AG04450 (cell line): ENCODE measurements around the gene ICAM2. TPM values are rescaled to one million over a fixed set of nuclear protein-coding genes. Genes with fewer than 3 reads are reported as not detected.
"Not testable (repeated sequence)": the region's sequence is repeated elsewhere in the genome, so short reads cannot be mapped to it uniquely, and the experiment has no call there.

ENCODE experiments used
- CTCF ChIA-PET: fragments of 300-600, 350-600 bp; formaldehyde crosslinking; extraction: SDS; loops from one replicate; lab custom pipeline; 2022; ENCODE audit warnings: antibody characterized with exemption, inconsistent platforms; lab: Charles Lee
- POLR2A ChIA-PET: fragments of 350-600 bp; formaldehyde crosslinking; extraction: SDS; loops from one replicate; lab custom pipeline; 2021; ENCODE audit warnings: antibody characterized with exemption, inconsistent platforms; lab: Yijun Ruan, JAX
- DNase-seq: peaks from one replicate; pipeline ENCODE4 v3.0.0-alpha.2; 2011; ENCODE audit warnings: low read depth, low spot score
- H3K27ac ChIP-seq: one replicate; pipeline ENCODE4 v1.5.1; 2012; ENCODE audit warnings: low read depth, low read length, control low read depth
- H3K27me3 ChIP-seq: one replicate; pipeline ENCODE4 v1.6.0; 2012; ENCODE audit warnings: low read length; ENCODE audit not compliant: control insufficient read depth, insufficient read depth
- H3K4me3 ChIP-seq: 2 replicates; pipeline ENCODE4 v1.5.1; 2011; ENCODE audit warnings: mild to moderate bottlenecking, low read depth, low read length, control low read depth
- H3K9me3 ChIP-seq: 2 replicates; pipeline ENCODE4 v1.5.1; 2012; ENCODE audit warnings: low read length; ENCODE audit not compliant: control insufficient read depth, insufficient read depth
- polyA plus RNA-seq: library from polyadenylated mRNA; depleted of rRNA; stranded (reverse); fragments of >200 nt; gene quantifications from 2 replicates; pipeline ENCODE4 v1.2.3, GENCODE V29; 2011
- TF ChIP-seq, protein P1 (sequence below): IDR thresholded peaks from 2 replicates; pipeline ENCODE4 v1.5.1; 2011; ENCODE audit warnings: low read depth, low read length, control low read depth, inconsistent platforms

ICAM2 gene
- polyA plus RNA-seq, 1 experiment: 0.16 TPM

DNA sequence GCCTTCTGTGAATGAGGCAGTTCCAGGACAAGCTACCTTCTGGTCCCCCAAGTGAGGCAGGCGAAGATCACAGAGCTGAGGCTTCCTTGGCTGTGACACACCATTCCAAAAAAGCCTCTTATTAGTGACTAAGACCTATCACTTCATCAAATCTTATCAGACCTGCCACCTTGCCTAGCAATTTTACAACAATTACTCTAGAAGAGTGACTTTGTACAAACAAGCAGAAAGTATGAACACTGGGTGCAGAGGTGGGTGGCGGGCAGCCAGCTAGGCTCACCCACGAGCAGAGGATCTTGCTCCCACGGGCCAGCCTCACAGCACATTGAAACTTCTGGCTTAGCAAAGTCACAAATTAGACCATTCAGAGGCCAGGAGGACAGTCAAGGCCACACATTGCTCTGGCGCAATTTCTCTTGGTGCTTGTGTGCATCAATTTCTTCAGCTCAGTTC is 2.2 kb upstream of the ICAM2 start:
- TF ChIP-seq, protein P1, sequence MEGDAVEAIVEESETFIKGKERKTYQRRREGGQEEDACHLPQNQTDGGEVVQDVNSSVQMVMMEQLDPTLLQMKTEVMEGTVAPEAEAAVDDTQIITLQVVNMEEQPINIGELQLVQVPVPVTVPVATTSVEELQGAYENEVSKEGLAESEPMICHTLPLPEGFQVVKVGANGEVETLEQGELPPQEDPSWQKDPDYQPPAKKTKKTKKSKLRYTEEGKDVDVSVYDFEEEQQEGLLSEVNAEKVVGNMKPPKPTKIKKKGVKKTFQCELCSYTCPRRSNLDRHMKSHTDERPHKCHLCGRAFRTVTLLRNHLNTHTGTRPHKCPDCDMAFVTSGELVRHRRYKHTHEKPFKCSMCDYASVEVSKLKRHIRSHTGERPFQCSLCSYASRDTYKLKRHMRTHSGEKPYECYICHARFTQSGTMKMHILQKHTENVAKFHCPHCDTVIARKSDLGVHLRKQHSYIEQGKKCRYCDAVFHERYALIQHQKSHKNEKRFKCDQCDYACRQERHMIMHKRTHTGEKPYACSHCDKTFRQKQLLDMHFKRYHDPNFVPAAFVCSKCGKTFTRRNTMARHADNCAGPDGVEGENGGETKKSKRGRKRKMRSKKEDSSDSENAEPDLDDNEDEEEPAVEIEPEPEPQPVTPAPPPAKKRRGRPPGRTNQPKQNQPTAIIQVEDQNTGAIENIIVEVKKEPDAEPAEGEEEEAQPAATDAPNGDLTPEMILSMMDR: no peak
- Histone ChIP-seq H3K27me3 (peaks cover 2% of the 10 kb centered on the region), H3K27ac (no peak overlapping the region), H3K4me3 (no peak overlapping the region), H3K9me3 (no peaks in the 10 kb centered on the region; the same call in 1 of the 2 replicates)
- POLR2A ChIA-PET: no interaction called here
- no peak for DNase-seq
- CTCF ChIA-PET: interaction anchor here (0.8 to 1.3 kb wide), 3 partner anchors 76 to 260 kb away, joined by 3 to 4 read pairs (median 3); no protein-coding TSS in a partner anchor

DNA sequence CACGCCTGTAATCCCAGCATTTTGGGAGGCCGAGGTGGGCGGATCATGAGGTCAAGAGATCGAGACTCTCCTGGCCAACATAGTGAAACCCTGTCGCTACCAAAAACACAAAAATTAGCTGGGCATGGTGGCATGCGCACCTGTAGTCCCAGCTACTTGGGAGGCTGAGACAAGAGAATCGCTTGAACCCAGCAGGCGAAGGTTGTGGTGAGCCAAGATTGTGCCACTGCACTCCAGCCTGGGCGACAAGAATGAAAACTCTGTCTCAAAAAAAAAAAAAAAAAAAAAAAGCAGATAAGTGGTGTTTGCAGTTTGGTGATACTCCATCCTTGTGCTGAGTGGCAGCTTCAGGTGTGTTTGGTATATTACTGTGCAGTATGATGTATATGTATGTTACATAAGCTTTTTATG is 877 bp downstream of the ICAM2 start:
- CTCF ChIA-PET: interaction anchor here (0.7 to 2.5 kb wide), 4 partner anchors 10 to 100 kb away, joined by 7 to 21 read pairs (median 8); partner anchors contain the start of gene GH1
- H3K27ac ChIP-seq, H3K27me3 ChIP-seq, DNase-seq, H3K4me3 ChIP-seq, H3K9me3 ChIP-seq: not testable (repeated sequence)
- POLR2A ChIA-PET: interaction anchor here (0.7 kb wide), 1 partner anchor 110 kb away, joined by 5 read pairs; no protein-coding TSS in a partner anchor

DNA sequence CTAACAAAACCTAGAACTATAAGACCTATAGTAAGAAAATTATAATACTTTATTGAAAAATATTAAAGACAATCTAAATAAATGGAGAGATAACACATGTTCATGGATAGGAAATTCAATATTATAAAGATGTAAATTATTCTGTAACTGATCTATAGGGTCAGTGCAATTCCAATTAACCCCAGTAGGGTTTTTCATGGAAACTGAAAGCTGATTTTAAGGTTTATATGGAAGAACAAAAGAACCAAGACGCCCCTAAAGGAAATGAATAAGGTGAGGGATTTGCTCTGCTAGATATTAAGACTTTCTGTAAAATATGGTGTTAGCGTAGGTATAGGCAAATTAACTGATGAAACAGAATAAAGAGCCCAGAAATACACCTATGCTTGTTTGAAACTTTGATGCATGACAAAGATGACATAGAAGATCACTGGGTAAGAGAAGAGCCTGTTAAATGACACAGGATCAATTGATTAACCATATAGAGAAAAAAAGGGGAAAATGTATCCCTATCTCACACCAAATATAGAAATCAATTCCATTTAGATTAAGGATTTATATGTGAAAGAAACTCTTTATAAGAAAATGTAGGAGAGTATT is 3.0 kb downstream of the ICAM2 start:
- DNase-seq: no peak
- POLR2A ChIA-PET: no interaction called here
- no peak overlapping the region for H3K27ac ChIP-seq

DNA sequence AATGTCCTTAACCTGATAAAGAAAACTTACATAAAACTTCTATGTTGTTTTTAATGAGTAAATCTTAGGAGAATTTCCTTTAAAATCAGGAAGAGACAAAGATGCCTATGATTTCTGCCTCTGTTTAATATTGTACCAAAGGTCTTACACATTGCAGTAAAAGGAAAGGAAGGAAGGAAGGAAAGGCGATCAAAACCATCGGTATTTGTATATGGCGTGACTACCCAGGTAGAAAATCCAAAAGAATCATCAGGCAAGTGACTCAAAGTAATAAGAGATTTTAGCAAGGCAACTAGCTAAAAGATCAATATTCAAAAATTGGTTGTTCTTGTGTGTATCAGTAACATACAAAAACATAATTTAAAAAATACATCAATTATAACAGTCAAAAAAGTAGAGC is 3.5 kb downstream of the ICAM2 start:
- ChIA-PET POLR2A (no interaction called here), CTCF (interaction anchor here (1.0 to 2.2 kb wide), 5 partner anchors 8 to 97 kb away, joined by 4 to 6 read pairs (median 5); no protein-coding TSS in a partner anchor)
- Histone ChIP-seq H3K27ac (no peak overlapping the region), H3K27me3 (peaks cover 6% of the 10 kb centered on the region), H3K9me3 (no peaks in the 10 kb centered on the region; the same call in 1 of the 2 replicates), H3K4me3 (no peak overlapping the region)
- TF ChIP-seq, protein P1: no peak
- no peak for DNase-seq

More for the DNA sequence above, 3.0 kb downstream of the ICAM2 start:
- Histone ChIP-seq H3K9me3 (no peaks in the 10 kb centered on the region; the same call in 1 of the 2 replicates), H3K4me3 (no peak overlapping the region), H3K27me3 (peaks cover 9% of the 10 kb centered on the region)
- CTCF ChIA-PET: interaction anchor here (0.6 to 2.2 kb wide), 6 partner anchors 8 to 116 kb away, joined by 3 to 6 read pairs (median 4); no protein-coding TSS in a partner anchor
- TF ChIP-seq, protein P1: peak; percentile 31; the same call in 1 of the 2 replicates

DNA sequence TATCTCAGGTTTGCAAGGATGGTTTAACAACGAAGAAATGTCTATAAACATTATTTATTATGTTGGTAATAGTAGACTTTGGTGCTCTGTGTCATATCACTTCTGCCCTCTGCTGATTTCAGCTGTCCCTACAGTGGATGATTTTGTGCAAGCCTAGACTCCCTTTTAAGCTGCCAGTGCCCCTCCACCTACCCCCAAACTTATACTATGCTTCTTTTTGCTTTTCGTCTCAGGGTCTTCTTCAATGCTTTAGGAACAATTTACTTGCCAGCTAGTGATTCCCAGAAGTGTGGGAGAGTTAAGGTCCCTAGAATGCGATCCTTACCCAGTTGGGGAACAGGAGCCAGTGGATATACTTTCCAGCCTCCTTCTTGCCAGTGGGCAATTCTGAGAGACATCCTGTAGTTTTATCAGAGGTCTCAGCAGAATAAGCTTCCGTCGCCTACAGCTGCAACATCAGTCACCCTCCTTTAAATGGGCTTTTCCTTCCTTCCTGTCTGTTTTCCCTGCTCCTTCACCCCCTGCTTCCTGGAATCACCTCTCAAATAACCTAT is 4.1 kb downstream of the ICAM2 start:
- peaks cover 6% of the 10 kb centered on the region for H3K27me3 ChIP-seq
- H3K9me3 ChIP-seq: no peaks in the 10 kb centered on the region; the same call in 1 of the 2 replicates
- DNase-seq: no peak
- POLR2A ChIA-PET: no interaction called here
- CTCF ChIA-PET: interaction anchor here (1.1 to 2.2 kb wide), 4 partner anchors 9 to 96 kb away, joined by 4 to 6 read pairs (median 4); no protein-coding TSS in a partner anchor
- no peak overlapping the region for H3K4me3 ChIP-seq
- no peak overlapping the region for H3K27ac ChIP-seq
- TF ChIP-seq, protein P1: peak; percentile 20; the same call in 1 of the 2 replicates
